Stomach (tissue), 9 donors: Measurements from ENCODE around the gene MYBL2. TPM values are rescaled to one million over a fixed set of nuclear protein-coding genes. Genes with fewer than 3 reads are reported as not detected.
A peak's percentile ranks its signal among the peaks of the same experiment; 100 is the strongest.

Experiments
- DNase-seq, 2 donors: peaks; one replicate each; pipeline versions ENCODE4 v3.0.0 to v3.0.0-alpha.2; 2013 to 2019
- H3K27ac ChIP-seq, 5 donors: fragments of 200-600 bp in 4 of 5; sonication (generic) in 4 of 5; one replicate each; pipeline ENCODE4 v1.5.1; 2013 to 2019; ENCODE audit warnings: mild to moderate bottlenecking in 1 of 5, moderate library complexity in 1 of 5
- H3K27me3 ChIP-seq, 3 donors: fragments of 200-600 bp; sonication (generic); one replicate each; pipeline ENCODE4 v1.5.1; 2017 to 2019; ENCODE audit warnings: mixed run types in 1 of 3
- H3K36me3 ChIP-seq, 4 donors: fragments of 200-600 bp; sonication (generic); 1 replicate in 3 of 4; 2 replicates in 1 of 4; pipeline ENCODE4 v1.5.1; 2016 to 2019
- H3K4me1 ChIP-seq, 4 donors: fragments of 200-600 bp; sonication (generic); one replicate each; pipeline ENCODE4 v1.5.1; 2016 to 2019
- H3K4me3 ChIP-seq, 4 donors: fragments of 200-600 bp; sonication (generic) in 3 of 4; one replicate each; pipeline ENCODE4 v1.5.1; 2016 to 2019; ENCODE audit warnings: mild to moderate bottlenecking in 1 of 4
- H3K9me3 ChIP-seq, 4 donors: fragments of 200-600 bp; sonication (generic); one replicate each; pipeline ENCODE4 v1.5.1; 2016 to 2019
- EP300 ChIP-seq: sonication (generic); formaldehyde crosslinking; IDR thresholded peaks from one replicate; pipeline ENCODE4 v1.6.1; 2017; ENCODE audit warnings: antibody characterized with exemption
- POLR2A ChIP-seq, 4 donors: fragments of 450-650 bp; IDR thresholded peaks; one replicate each; pipeline ENCODE4 v1.6.1; 2016; ENCODE audit warnings: antibody characterized with exemption in 4 of 4, control low read depth in 2 of 4, mild to moderate bottlenecking in 1 of 4, moderate library complexity in 1 of 4
- POLR2AphosphoS5 ChIP-seq, 3 donors: sonication (generic); formaldehyde crosslinking; IDR thresholded peaks; one replicate each; pipeline ENCODE4 v1.6.1; 2016; ENCODE audit warnings: antibody characterized with exemption in 3 of 3
- WGBS, 5 donors: extraction: QIAGEN DNeasy Blood & Tissue Kit in 3 of 5; methylation state at CpG; one replicate each; pipeline versions ENCODE4 v1.1.5 to v1.1.7; 2013 to 2018; 5-methylcytosine and 5-hydroxymethylcytosine counted together
- intact Hi-C: fragments of 100-400 bp; cut with DNase I; formaldehyde crosslinking; loops from one replicate; pipeline ENCODE4 v1.15.1; 2023; ENCODE audit warnings: low total_unique reads
- polyA plus RNA-seq, 3 donors: library from polyadenylated mRNA; stranded (reverse); fragments of 200-250 nt; gene quantifications; one replicate each; pipeline ENCODE4 v1.2.3, GENCODE V29; 2013
- total RNA-seq, 5 donors: library from RNA; depleted of rRNA; stranded (reverse); fragments of >200 nt; gene quantifications; one replicate each; pipeline versions ENCODE4 v1.1.0 to v1.2.3, GENCODE V29; 2014 to 2016
- TF ChIP-seq, protein P1 (sequence below), 7 experiments: fragments of 450-650 bp in 4 of 7; fragments of 200-600 bp in 3 of 7; sonication (generic) in 3 of 7; IDR thresholded peaks; one replicate each; pipeline ENCODE4 v1.5.1; 2016 to 2019; ENCODE audit warnings: antibody characterized with exemption in 7 of 7, control low read depth in 2 of 7, mild to moderate bottlenecking in 1 of 7
- donor health status: healthy with polysubstance abuse.
- donor health status: Bipolar disorder and iron deficiency.
- donor health status: healthy.

Gene MYBL2
- total and polyA plus RNA-seq, 8 donors, result 4.1 to 25.1 (median 6.1) TPM

DNA sequence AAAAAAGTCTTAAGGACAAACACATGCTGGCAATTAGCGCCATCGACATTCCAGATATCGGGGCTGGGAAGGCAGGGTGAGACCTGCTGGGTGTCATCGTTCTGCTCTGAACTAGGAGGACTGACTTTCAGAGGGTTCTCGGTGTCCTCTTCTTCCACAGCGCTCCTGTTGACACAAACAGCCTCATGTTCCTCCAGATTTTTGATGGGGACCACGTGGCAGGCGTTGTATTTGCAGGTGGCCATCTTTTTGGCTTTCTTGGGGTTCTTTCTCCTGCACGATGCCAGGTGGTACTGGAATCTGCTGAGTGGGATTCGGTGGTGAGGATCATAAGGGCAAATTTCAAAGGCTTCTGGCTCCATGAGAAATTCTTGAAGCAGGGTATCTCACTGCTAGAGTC lies 59.4 kb downstream of the MYBL2 start:
- intact Hi-C loops, result no loop called here
- peaks cover 0 to 9% (median 0%) of the 10 kb centered on the region in 3 donors for H3K27me3 ChIP-seq
- TF ChIP-seq EP300 (no peak), POLR2AphosphoS5 (IDR thresholded peaks at IDR 0.05) (no peak), POLR2A (IDR thresholded peaks at IDR 0.05) (no peak)
- TF ChIP-seq, protein P1, sequence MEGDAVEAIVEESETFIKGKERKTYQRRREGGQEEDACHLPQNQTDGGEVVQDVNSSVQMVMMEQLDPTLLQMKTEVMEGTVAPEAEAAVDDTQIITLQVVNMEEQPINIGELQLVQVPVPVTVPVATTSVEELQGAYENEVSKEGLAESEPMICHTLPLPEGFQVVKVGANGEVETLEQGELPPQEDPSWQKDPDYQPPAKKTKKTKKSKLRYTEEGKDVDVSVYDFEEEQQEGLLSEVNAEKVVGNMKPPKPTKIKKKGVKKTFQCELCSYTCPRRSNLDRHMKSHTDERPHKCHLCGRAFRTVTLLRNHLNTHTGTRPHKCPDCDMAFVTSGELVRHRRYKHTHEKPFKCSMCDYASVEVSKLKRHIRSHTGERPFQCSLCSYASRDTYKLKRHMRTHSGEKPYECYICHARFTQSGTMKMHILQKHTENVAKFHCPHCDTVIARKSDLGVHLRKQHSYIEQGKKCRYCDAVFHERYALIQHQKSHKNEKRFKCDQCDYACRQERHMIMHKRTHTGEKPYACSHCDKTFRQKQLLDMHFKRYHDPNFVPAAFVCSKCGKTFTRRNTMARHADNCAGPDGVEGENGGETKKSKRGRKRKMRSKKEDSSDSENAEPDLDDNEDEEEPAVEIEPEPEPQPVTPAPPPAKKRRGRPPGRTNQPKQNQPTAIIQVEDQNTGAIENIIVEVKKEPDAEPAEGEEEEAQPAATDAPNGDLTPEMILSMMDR (IDR thresholded peaks at IDR 0.05), result no peak
- WGBS, 5 donors, result 81 to 92% (median 88%) methylated on average over 10 of the region's 10 CpGs
- no peak overlapping the region for H3K27ac ChIP-seq
- H3K9me3 ChIP-seq, result no peaks in the 10 kb centered on the region
- H3K4me3 ChIP-seq, result no peak overlapping the region
- H3K36me3 ChIP-seq, result no peaks in the 10 kb centered on the region
- H3K4me1 ChIP-seq, result no peaks in the 10 kb centered on the region
- no peak for DNase-seq

DNA sequence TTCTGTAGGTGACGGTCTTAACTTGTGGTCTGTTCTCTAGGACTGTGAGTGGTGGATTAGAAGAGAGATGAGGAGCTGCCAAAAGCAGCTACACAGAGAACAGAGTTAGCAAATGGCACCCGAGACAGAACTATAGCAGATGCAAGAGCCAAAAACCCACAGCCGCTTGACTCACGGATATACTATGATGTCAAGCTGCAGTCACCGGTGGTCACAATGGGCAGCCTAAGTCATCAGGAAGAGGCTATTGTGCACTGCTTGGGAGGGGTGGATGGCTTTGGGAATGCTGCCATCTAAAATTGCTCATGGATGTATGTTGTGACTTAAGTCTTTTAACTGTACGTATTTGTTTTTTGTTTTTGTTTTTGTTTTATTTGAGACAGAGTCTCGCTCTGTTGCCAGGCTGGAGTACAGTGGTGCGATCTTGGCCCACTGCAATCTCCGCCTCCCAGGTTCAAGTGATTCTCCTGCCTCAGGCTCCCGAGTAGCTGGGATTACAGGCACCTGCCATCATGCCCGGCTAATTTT lies 60.0 kb downstream of the MYBL2 start, which contains the start of gene GTSF1L:
TSS of gene GTSF1L (minus strand) at position 192 of the 528 bp plus-strand sequence. CDS start 308 bp downstream, outside the sequence.
- Histone ChIP-seq H3K4me1 (no peaks in the 10 kb centered on the region), H3K27ac (no peak within 1 kb of the TSS), H3K36me3 (no peaks in the 10 kb centered on the region), H3K27me3 (peaks cover 0 to 8% (median 0%) of the 10 kb centered on the region in 3 donors), H3K4me3 (no peak within 1 kb of the TSS), H3K9me3 (no peaks in the 10 kb centered on the region)
- no peak for DNase-seq
- TF ChIP-seq POLR2AphosphoS5 (IDR thresholded peaks at IDR 0.05) (no peak), EP300 (no peak), POLR2A (IDR thresholded peaks at IDR 0.05) (no peak)
- TF ChIP-seq, protein P1 (IDR thresholded peaks at IDR 0.05), result no peak
- 84 to 85% (median 84%) methylated on average over 11 of the region's 11 CpGs for WGBS, 5 donors
- intact Hi-C loops, result no loop called here

DNA sequence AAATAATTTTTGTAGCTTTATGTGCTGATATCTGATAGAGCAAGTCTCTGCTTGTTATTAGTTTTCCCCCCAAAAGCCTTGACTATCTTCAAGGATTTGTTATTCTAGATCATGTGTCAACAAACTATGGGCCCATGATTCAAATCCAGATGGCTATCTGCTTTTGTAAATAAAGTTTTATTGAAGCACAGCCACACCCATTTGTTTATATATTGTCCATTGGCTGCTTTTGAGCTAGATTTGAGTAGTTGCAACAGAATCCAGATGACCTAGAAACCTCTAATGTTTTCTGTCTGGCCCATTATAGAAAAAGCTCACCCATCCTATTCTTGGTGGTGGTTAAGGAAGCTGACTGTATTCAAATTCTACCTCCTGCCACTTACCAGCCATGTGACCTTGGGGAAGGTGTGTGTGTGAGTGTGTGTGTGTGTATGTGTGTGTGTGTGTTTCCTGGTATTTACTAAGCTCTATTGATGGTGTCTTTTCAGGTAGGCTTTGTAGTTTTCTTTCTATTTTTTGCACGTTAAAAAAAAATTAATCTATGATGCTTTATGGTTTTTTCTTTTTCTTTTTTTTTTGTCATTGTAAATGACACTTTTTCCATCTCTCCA lies 61.2 kb downstream of the MYBL2 start:
- Histone ChIP-seq H3K4me1 (no peaks in the 10 kb centered on the region), H3K9me3 (no peaks in the 10 kb centered on the region), H3K27ac (no peak overlapping the region), H3K4me3 (no peak overlapping the region), H3K36me3 (no peaks in the 10 kb centered on the region), H3K27me3 (peaks cover 0 to 7% (median 0%) of the 10 kb centered on the region in 3 donors)
- intact Hi-C loops, result no loop called here
- WGBS, 5 donors, result 57 to 75% (median 61%) methylated on average over 1 of the region's 1 CpG
- TF ChIP-seq, protein P1 (IDR thresholded peaks at IDR 0.05), result no peak
- TF ChIP-seq EP300 (no peak), POLR2A (IDR thresholded peaks at IDR 0.05) (no peak), POLR2AphosphoS5 (IDR thresholded peaks at IDR 0.05) (no peak)
- peak in 1 of 2 donors; percentile 30 for DNase-seq

DNA sequence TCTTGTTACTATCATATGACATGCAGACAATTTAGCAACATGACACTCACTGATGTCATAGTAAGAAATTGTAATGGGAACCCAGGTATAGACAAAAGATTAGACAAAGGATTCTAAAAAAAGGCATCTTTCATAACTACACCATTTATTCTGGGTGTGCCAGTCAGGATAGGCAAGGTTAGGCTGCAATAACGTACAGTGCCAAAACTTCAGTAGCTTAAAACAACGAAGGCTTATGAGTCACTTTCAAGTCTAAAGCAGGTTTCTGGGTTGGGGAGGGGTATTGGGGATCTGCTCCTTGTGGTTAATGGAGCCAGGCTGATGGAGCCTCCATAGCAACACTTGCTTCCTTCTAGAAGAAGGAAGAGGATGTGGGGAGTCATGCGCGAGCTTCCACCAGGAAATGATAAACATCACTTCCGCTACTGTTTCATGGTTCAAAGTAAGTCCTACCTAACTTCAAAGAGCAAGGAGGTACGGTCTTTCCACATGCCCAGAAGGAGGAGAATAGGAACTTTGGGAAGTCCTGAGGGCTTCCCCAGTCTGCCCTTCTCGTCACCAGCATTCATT lies 61.9 kb downstream of the MYBL2 start:
- intact Hi-C loops, result no loop called here
- Histone ChIP-seq H3K4me1 (no peaks in the 10 kb centered on the region), H3K9me3 (no peaks in the 10 kb centered on the region), H3K27me3 (peaks cover 0 to 7% (median 0%) of the 10 kb centered on the region in 3 donors), H3K27ac (no peak overlapping the region), H3K36me3 (no peaks in the 10 kb centered on the region), H3K4me3 (no peak overlapping the region)
- DNase-seq, result no peak
- WGBS, 5 donors, result 80 to 88% (median 84%) methylated on average over 7 of the region's 7 CpGs
- TF ChIP-seq POLR2A (IDR thresholded peaks at IDR 0.05) (no peak), EP300 (no peak), POLR2AphosphoS5 (IDR thresholded peaks at IDR 0.05) (no peak)
- TF ChIP-seq, protein P1 (IDR thresholded peaks at IDR 0.05), result no peak
